ENCODE data around the gene MAPK14. TPM values are rescaled to one million over a fixed set of nuclear protein-coding genes. Genes with fewer than 3 reads are reported as not detected.

Gene MAPK14
- total and polyA plus RNA-seq, 10 of the 15 experiments (the other 5 are each of a cell fraction or from before 2014, with no cell fraction given), result 12.5 to 59.5 (median 43.0) TPM

- in situ Hi-C loops (cut with MboI), result loop anchor here (5.0 kb wide), 1 partner anchor 235 kb away; no protein-coding TSS in a partner anchor
- POLR2A ChIA-PET, result interaction anchor here (0.7 to 3.4 kb wide), 8 partner anchors 9 to 242 kb away, joined by 3 to 21 read pairs (median 4); partner anchors contain the start of genes MAPK13 and MAPK14
- CTCF ChIA-PET, result interaction anchor here (0.5 to 7.6 kb wide), 21 partner anchors 9 to 411 kb away, joined by 3 to 82 read pairs (median 4); partner anchors contain the start of genes BNIP5, BRPF3, MAPK13 and MAPK14
- RAD21 ChIA-PET (ENCODE audit: unreplicated experiment), result interaction anchor here (0.7 to 3.1 kb wide), 14 partner anchors 8 to 312 kb away, joined by 3 to 35 read pairs (median 4); partner anchors contain the start of genes MAPK13 and MAPK14
- 95% methylated on average over 4 of the region's 4 CpGs for WGBS (ENCODE audit: insufficient coverage, insufficient replicate concordance, low lambda C conversion rate, missing lambda C conversion rate)
- Histone ChIP-seq H3K4me2 (ENCODE audit: control insufficient read depth, insufficient read depth) (no peak overlapping the region), H2AFZ (ENCODE audit: control insufficient read depth, low read depth, low read length) (no peak overlapping the region), H3K27ac (ENCODE audit: control insufficient read depth, insufficient read depth) (no peak overlapping the region), H3K4me3 (no peak overlapping the region), H3K4me1 (ENCODE audit: control insufficient read depth, insufficient read depth, low read length) (peaks cover 26% of the 10 kb centered on the region), H3K9ac (ENCODE audit: control insufficient read depth, insufficient read depth, low read length) (no peak overlapping the region), H3K27me3 (replicated peaks in 1 of 2; ENCODE audit: control insufficient read depth in 2 of 2, insufficient read depth in 2 of 2, low read length in 1 of 2) (no peaks in the 10 kb centered on the region), H4K20me1 (ENCODE audit: control insufficient read depth, insufficient read depth) (no peaks in the 10 kb centered on the region), H3K79me2 (ENCODE audit: control insufficient read depth, insufficient read depth, low read length) (no peaks in the 10 kb centered on the region), H3K36me3 (ENCODE audit: control insufficient read depth in 2 of 2, insufficient read depth in 2 of 2, low read length in 1 of 2) (no peaks in the 10 kb centered on the region; a peak in 1 of 4 replicates), H3K9me3 (replicated peaks; ENCODE audit: control insufficient read depth, insufficient read depth, low read length) (no peaks in the 10 kb centered on the region)
- ATAC-seq (no peak), DNase-seq (ENCODE audit: low read depth, low spot score) (no peak), FAIRE-seq (no peak)
- no TSS peak for BruUV-seq (replicated peaks)
- SMC1A ChIA-PET (ENCODE audit: uncharacterized antibody, unreplicated experiment), result interaction anchor here (0.7 to 7.8 kb wide), 18 partner anchors 9 to 238 kb away, joined by 3 to 75 read pairs (median 4); partner anchors contain the start of genes MAPK13 and MAPK14
- intact Hi-C loops (cut with micrococcal nuclease; ENCODE audit: unreplicated experiment), result loop anchor here (2.0 to 10.0 kb wide), 2 partner anchors 75 to 183 kb away; partner anchors contain the start of gene BRPF3
- TF ChIP-seq STAT3 (IDR thresholded peaks at IDR 0.05; ENCODE audit: low read depth, low read length) (no peak), TCF3 (IDR thresholded peaks at IDR 0.05; ENCODE audit: borderline replicate concordance, insufficient read depth, low read depth, low read length) (no peak), SUPT20H (IDR thresholded peaks at IDR 0.05; ENCODE audit: borderline replicate concordance, control insufficient read depth, low read depth, low read length) (no peak), E4F1 (IDR thresholded peaks at IDR 0.05; ENCODE audit: borderline replicate concordance, partially characterized antibody) (no peak), NFYA (IDR thresholded peaks at IDR 0.05; ENCODE audit: borderline replicate concordance, low read depth, low read length) (no peak), SMARCA5 (IDR thresholded peaks at IDR 0.05) (0 out of 2 replicates have a peak, but pooled peaks have one; percentile 27)
These were observed 94.3 kb downstream of the MAPK14 start for GRCh38 chr6:36121787-36122494.
